HepG2 (cell line): Measurements from ENCODE around the gene C1QTNF1.

Experiments used
- AFF4 ChIP-seq: sonication (generic); formaldehyde crosslinking; IDR thresholded peaks from 2 replicates; pipeline ENCODE4 v1.4.0; 2020; ENCODE audit warnings: missing genetic modification reagents
- AGO2 ChIP-seq: fragments of 200-400 bp; formaldehyde crosslinking; optimal IDR thresholded peaks from 2 replicates; pipeline ENCODE3; 2017; ENCODE audit warnings: mild to moderate bottlenecking, low read depth, low read length, moderate library complexity
- DDIT3 ChIP-seq: sonication (generic); formaldehyde crosslinking; IDR thresholded peaks from 2 replicates; pipeline ENCODE4 v1.4.0; 2020; ENCODE audit warnings: mild to moderate bottlenecking, missing genetic modification reagents
- ETV5 ChIP-seq: IDR thresholded peaks from 2 replicates; pipeline ENCODE4 v1.6.1; 2018; ENCODE audit warnings: missing biosample characterization, missing genetic modification reagents, inconsistent platforms, borderline replicate concordance
- GABPA ChIP-seq, 2 experiments: IDR thresholded peaks; 2 replicates each; pipeline ENCODE4 v1.6.1; 2011 to 2016; ENCODE audit warnings: low read depth in 2 of 2, low read length in 1 of 2, missing biosample characterization in 1 of 2, missing genetic modification characterization in 1 of 2
- REPIN1 ChIP-seq: sonication (generic); formaldehyde crosslinking; IDR thresholded peaks from 2 replicates; pipeline ENCODE4 v1.8.0; 2022; ENCODE audit warnings: missing genetic modification reagents, low read depth, mild to moderate bottlenecking, borderline replicate concordance
- RORA ChIP-seq: sonication (generic); formaldehyde crosslinking; IDR thresholded peaks from 2 replicates; pipeline ENCODE4 v1.5.0; 2020; ENCODE audit warnings: mild to moderate bottlenecking, missing genetic modification reagents, moderate library complexity
- TEAD2 ChIP-seq: sonication (generic); formaldehyde crosslinking; IDR thresholded peaks from 2 replicates; pipeline ENCODE4 v1.9.0; 2021; ENCODE audit warnings: missing genetic modification reagents
- TP53 ChIP-seq: sonication (generic); formaldehyde crosslinking; conservative IDR thresholded peaks from 2 replicates; pipeline ENCODE4 v1.4.0; 2020; ENCODE audit warnings: missing genetic modification reagents
- ZBTB42 ChIP-seq: sonication (generic); formaldehyde crosslinking; IDR thresholded peaks from 2 replicates; pipeline ENCODE4 v1.5.0; 2020; ENCODE audit warnings: mild to moderate bottlenecking, missing genetic modification reagents

- TF ChIP-seq AGO2 (no peak), TEAD2 (CRISPR knock-in tag) (no peak), AFF4 (no peak), GABPA (IDR thresholded peaks at IDR 0.05; ENCODE audit: low read depth, low read length) (no peak), GABPA (CRISPR knock-in tag; IDR thresholded peaks at IDR 0.05; ENCODE audit: low read depth) (no peak), ZBTB42 (CRISPR knock-in tag) (no peak), ETV5 (CRISPR knock-in tag) (no peak), RORA (CRISPR knock-in tag) (no peak), TP53 (CRISPR knock-in tag) (no peak), REPIN1 (CRISPR knock-in tag) (no peak), DDIT3 (CRISPR knock-in tag) (no peak)
These were observed 70.3 kb downstream of the C1QTNF1 start for GRCh38 chr17:79094261-79094660.
